GM12878 (cell line): ENCODE measurements around the gene CANT1. TPM values are rescaled to one million over a fixed set of nuclear protein-coding genes. Genes with fewer than 3 reads are reported as not detected.

ENCODE experiments used
- ATAC-seq: fragments of 200-7000 bp; cut with Tn5 transposase; 3 replicates; pipeline ENCODE4 v1.9.1; 2020; ENCODE audit warnings: mild to moderate bottlenecking, moderate library complexity
- BruUV-seq: library from RNA; stranded (reverse); fragments of 400-500 nt; replicated peaks from 2 replicates; lab custom pipeline; 2021; lab: Mats Ljungman, UMichigan
- CTCF ChIA-PET: fragments of 300-600 bp; sonication (Branson Sonifier 250); formaldehyde crosslinking; extraction: SDS; loops from one replicate; lab custom pipeline; 2021; ENCODE audit warnings: inconsistent platforms; lab: Yijun Ruan, JAX
- POLR2A ChIA-PET: fragments of 350-600 bp; formaldehyde crosslinking; extraction: SDS; loops from one replicate; lab custom pipeline; 2021; ENCODE audit warnings: inconsistent platforms; lab: Charles Lee
- RAD21 ChIA-PET: fragments of 300-600 bp; sonication (Branson Sonifier 250); formaldehyde crosslinking; loops from one replicate; lab custom pipeline; 2023; ENCODE audit warnings: antibody characterized with exemption; ENCODE audit not compliant: unreplicated experiment; lab: Charles Lee
- SMC1A ChIA-PET: fragments of 300-600 bp; sonication (Branson Sonifier 250); formaldehyde crosslinking; loops from one replicate; lab custom pipeline; 2023; ENCODE audit not compliant: unreplicated experiment, uncharacterized antibody; lab: Charles Lee
- DNase-seq: peaks from one replicate; pipeline ENCODE4 v3.0.0-alpha.2; 2011; ENCODE audit warnings: low read depth, low spot score
- FAIRE-seq: peaks from 3 replicates; lab custom pipeline; 2011; peaks lifted over from hg19 to GRCh38; lab: Jason Lieb, UNC
- H2AFZ ChIP-seq: 2 replicates; pipeline ENCODE4 v1.6.0; 2011; ENCODE audit warnings: low read depth, low read length, control low read depth; ENCODE audit not compliant: control insufficient read depth
- H3K27ac ChIP-seq: 2 replicates; pipeline ENCODE4 v1.5.1; 2011; ENCODE audit warnings: control low read depth; ENCODE audit not compliant: control insufficient read depth, insufficient read depth
- H3K27me3 ChIP-seq, 2 experiments: replicated peaks in 1 of 2; 2 replicates each; pipeline versions ENCODE4 v1.6.0 to v1.6.1; 2011; ENCODE audit warnings: low read length in 1 of 2; ENCODE audit not compliant: control insufficient read depth in 2 of 2, insufficient read depth in 2 of 2
- H3K36me3 ChIP-seq, 2 experiments: 2 replicates each; pipeline ENCODE4 v1.5.1; 2011; ENCODE audit warnings: low read length in 1 of 2; ENCODE audit not compliant: control insufficient read depth in 2 of 2, insufficient read depth in 2 of 2
- H3K4me1 ChIP-seq: 2 replicates; pipeline ENCODE4 v1.6.1; 2011; ENCODE audit warnings: mild to moderate bottlenecking, low read length, moderate library complexity, mixed read lengths; ENCODE audit not compliant: control insufficient read depth, insufficient read depth
- H3K4me2 ChIP-seq: 2 replicates; pipeline ENCODE4 v1.6.0; 2011; ENCODE audit warnings: control low read depth; ENCODE audit not compliant: control insufficient read depth, insufficient read depth
- H3K4me3 ChIP-seq: fragments of 200-600 bp; sonication (generic); 2 replicates; pipeline ENCODE4 v1.5.1; 2016
- H3K79me2 ChIP-seq: 2 replicates; pipeline ENCODE4 v1.6.0; 2011; ENCODE audit warnings: low read length; ENCODE audit not compliant: control insufficient read depth, insufficient read depth
- H3K9ac ChIP-seq: 2 replicates; pipeline ENCODE4 v1.8.0; 2011; ENCODE audit warnings: low read length, control low read depth, mixed read lengths; ENCODE audit not compliant: control insufficient read depth, insufficient read depth
- H3K9me3 ChIP-seq: replicated peaks from 3 replicates; pipeline ENCODE4 v1.5.1; 2011; ENCODE audit warnings: mild to moderate bottlenecking, low read length; ENCODE audit not compliant: control insufficient read depth, insufficient read depth
- H4K20me1 ChIP-seq: 2 replicates; pipeline ENCODE4 v1.6.0; 2011; ENCODE audit not compliant: control insufficient read depth, insufficient read depth
- CBX5 ChIP-seq: sonication (generic); IDR thresholded peaks from 2 replicates; pipeline ENCODE4 v1.6.1; 2016; ENCODE audit warnings: low read depth, moderate library complexity, mild to moderate bottlenecking, inconsistent platforms
- CTCF ChIP-seq, 3 experiments: IDR thresholded peaks in 2 of 3; conservative IDR thresholded peaks in 1 of 3; 2 replicates each; pipeline ENCODE4 v1.5.1; 2011; ENCODE audit warnings: low read depth in 3 of 3, low read length in 3 of 3, mild to moderate bottlenecking in 3 of 3, control low read depth in 2 of 3, moderate library complexity in 2 of 3, inconsistent platforms in 1 of 3, mixed read lengths in 1 of 3; ENCODE audit not compliant: control insufficient read depth in 2 of 3, insufficient read depth in 1 of 3; ENCODE audit errors: extremely low read depth in 1 of 3
- PAX8 ChIP-seq: fragments of 450-650 bp; IDR thresholded peaks from 2 replicates; pipeline ENCODE4 v1.6.1; 2017; ENCODE audit warnings: mild to moderate bottlenecking, moderate library complexity
- RAD21 ChIP-seq: IDR thresholded peaks from 2 replicates; pipeline ENCODE4 v1.6.1; 2011; ENCODE audit warnings: mild to moderate bottlenecking, low read depth, low read length, moderate library complexity; ENCODE audit not compliant: insufficient read depth
- SMAD1 ChIP-seq: fragments of 450-650 bp; IDR thresholded peaks from 2 replicates; pipeline ENCODE4 v1.6.1; 2018; ENCODE audit warnings: mild to moderate bottlenecking, low read depth; ENCODE audit not compliant: partially characterized antibody
- SMC3 ChIP-seq: IDR thresholded peaks from 2 replicates; pipeline ENCODE4 v1.6.1; 2011; ENCODE audit warnings: low read length, improper control_type of control experiment, borderline replicate concordance
- TARDBP ChIP-seq: IDR thresholded peaks from 2 replicates; pipeline ENCODE4 v1.6.1; 2016; ENCODE audit warnings: borderline replicate concordance
- WRNIP1 ChIP-seq: IDR thresholded peaks from 2 replicates; pipeline ENCODE4 v1.6.1; 2011; ENCODE audit warnings: low read depth, low read length, improper control_type of control experiment, borderline replicate concordance
- ZBTB4 ChIP-seq: fragments of 450-650 bp; formaldehyde crosslinking; IDR thresholded peaks from 2 replicates; pipeline ENCODE4 v1.4.0; 2022; ENCODE audit warnings: mild to moderate bottlenecking, moderate library complexity
- ZNF24 ChIP-seq: fragments of 450-650 bp; IDR thresholded peaks from 2 replicates; pipeline ENCODE4 v1.6.1; 2017; ENCODE audit warnings: antibody characterized with exemption, mild to moderate bottlenecking
- ZNF622 ChIP-seq: fragments of 450-650 bp; IDR thresholded peaks from 2 replicates; pipeline ENCODE4 v1.6.1; 2017; ENCODE audit warnings: mild to moderate bottlenecking, inconsistent platforms
- WGBS: methylation state at CpG from one replicate; pipeline ENCODE4 v1.1.6; 2016; ENCODE audit warnings: low lambda C conversion rate; ENCODE audit not compliant: insufficient replicate concordance, insufficient coverage; ENCODE audit errors: missing lambda C conversion rate; 5-methylcytosine and 5-hydroxymethylcytosine counted together
- in situ Hi-C: fragments of 300-500 bp; cut with MboI; formaldehyde crosslinking; loops from 9 replicates; pipeline ENCODE4 v1.14.3; 2018; ENCODE audit warnings: mixed read lengths
- intact Hi-C: fragments of 100-400 bp; cut with micrococcal nuclease; formaldehyde crosslinking; loops from one replicate; pipeline ENCODE4 v1.14.2; 2022; ENCODE audit not compliant: unreplicated experiment
- polyA plus RNA-seq, 11 experiments: library from polyadenylated mRNA; depleted of rRNA in 4 of 11; unstranded in 6 of 11; stranded (reverse) in 5 of 11; fragments of >200 nt; fragmentation: Nextera tagmentation in 4 of 11; fragmentation: Illumina TruSeq in 1 of 11; extraction: Ambion mirVana in 4 of 11; extraction: Trizol in 1 of 11; gene quantifications; 1 replicate in 1 of 11; 2 replicates in 10 of 11; pipeline versions ENCODE4 v1.2.1 to v1.2.3, GENCODE V29; 2011 to 2016; ENCODE audit warnings: inconsistent platforms in 2 of 11, missing spikeins in 2 of 11, low read depth in 1 of 11
- total RNA-seq, 4 experiments: library from RNA; depleted of rRNA in 3 of 4; stranded (reverse); fragments of >200 nt in 3 of 4; fragmentation: Illumina TruSeq in 1 of 4; extraction: Trizol in 1 of 4; gene quantifications; 2 replicates each; pipeline versions ENCODE4 v1.2.1 to v1.2.3, GENCODE V29; 2013 to 2021

The CANT1 gene
- total and polyA plus RNA-seq, 10 of the 15 experiments (the other 5 are each of a cell fraction or from before 2014, with no cell fraction given) = 2.2 to 59.2 (median 20.2) TPM

- TF ChIP-seq PAX8 (no peak), SMAD1 (no peak), CTCF (IDR thresholded peaks at IDR 0.05 in 2 of 3, conservative IDR thresholded peaks at IDR 0.05 in 1 of 3; ENCODE audit: control insufficient read depth in 2 of 3, extremely low read depth in 1 of 3, insufficient read depth in 1 of 3, low read depth in 3 of 3, low read length in 3 of 3) (peak; percentile 49 to 59 (median 53)), TARDBP (no peak), ZBTB4 (no peak), SMC3 (peak; percentile 42; the same call in 1 of the 2 replicates), CBX5 (no peak), WRNIP1 (no peak), RAD21 (peak; percentile 73), ZNF24 (peak; percentile 96), ZNF622 (no peak)
- Histone ChIP-seq H3K4me2 (no peak overlapping the region), H2AFZ (no peak overlapping the region), H3K9me3 (no peaks in the 10 kb centered on the region), H3K4me3 (no peak overlapping the region), H3K79me2 (no peaks in the 10 kb centered on the region), H3K36me3 (no peaks in the 10 kb centered on the region), H3K4me1 (no peaks in the 10 kb centered on the region), H3K9ac (no peak overlapping the region), H3K27ac (no peak overlapping the region), H3K27me3 (peaks cover 14 to 15% of the 10 kb centered on the region in 2 experiments), H4K20me1 (no peaks in the 10 kb centered on the region)
- WGBS = 23% methylated on average over 19 of the region's 19 CpGs
- ChIA-PET CTCF (interaction anchor here (0.8 to 1.4 kb wide), 3 partner anchors 14 to 26 kb away, joined by 3 to 4 read pairs (median 3); no protein-coding TSS in a partner anchor), SMC1A (no interaction called here), POLR2A (no interaction called here), RAD21 (interaction anchor here (0.7 kb wide), 1 partner anchor 22 kb away, joined by 3 read pairs; no protein-coding TSS in a partner anchor)
- in situ Hi-C loops (no loop called here), intact Hi-C loops (loop anchor here (1.0 kb wide), 1 partner anchor 22 kb away; no protein-coding TSS in a partner anchor)
- FAIRE-seq = no peak
- ATAC-seq = peak; percentile 75
- BruUV-seq = no TSS peak
- no peak for DNase-seq
These were observed 10.3 kb upstream of the CANT1 start for GRCh38 chr17:79019632-79020584.
